ENCODE results near the gene PEX11G.
A peak's percentile ranks its signal among the peaks of the same experiment; 100 is the strongest.

PEX11G gene

GRCh38 chr19:7488736-7489353, at the start of gene PEX11G:
PEX11G (minus strand) TSS chr19:7489035; CDS start chr19:7489010, 25 bp downstream.
- no peaks in the 10 kb centered on the region for H4K20me1 ChIP-seq
- peak within 1 kb of the TSS; percentile 10 to 61 (median 46); a peak in 18 of 20 replicates for H3K4me3 ChIP-seq
- H3K27me3 ChIP-seq = peaks cover 6 to 26% (median 22%) of the 10 kb centered on the region in 11 experiments; a peak in 21 of 22 replicates
- peak within 1 kb of the TSS in 7 of 11 experiments; percentile 8 to 54 (median 42); a peak in 9 of 22 replicates for H3K27ac ChIP-seq
- peak within 1 kb of the TSS; percentile 43 to 80 (median 70) for H3K4me2 ChIP-seq
- no peak for TF ChIP-seq Cebpa-rat (IDR thresholded peaks at IDR 0.05)
- peaks cover 0 to 45% (median 0%) of the 10 kb centered on the region in 11 experiments; a peak in 9 of 22 replicates for H3K9me3 ChIP-seq (replicated peaks in 1 of 11)
- H3K9ac ChIP-seq = peak within 1 kb of the TSS; percentile 23 to 61 (median 52); a peak in 18 of 22 replicates
- no peaks in the 10 kb centered on the region for H3K36me3 ChIP-seq
- H3K4me1 ChIP-seq = peaks cover 14 to 50% (median 33%) of the 10 kb centered on the region in 10 experiments

DNA sequence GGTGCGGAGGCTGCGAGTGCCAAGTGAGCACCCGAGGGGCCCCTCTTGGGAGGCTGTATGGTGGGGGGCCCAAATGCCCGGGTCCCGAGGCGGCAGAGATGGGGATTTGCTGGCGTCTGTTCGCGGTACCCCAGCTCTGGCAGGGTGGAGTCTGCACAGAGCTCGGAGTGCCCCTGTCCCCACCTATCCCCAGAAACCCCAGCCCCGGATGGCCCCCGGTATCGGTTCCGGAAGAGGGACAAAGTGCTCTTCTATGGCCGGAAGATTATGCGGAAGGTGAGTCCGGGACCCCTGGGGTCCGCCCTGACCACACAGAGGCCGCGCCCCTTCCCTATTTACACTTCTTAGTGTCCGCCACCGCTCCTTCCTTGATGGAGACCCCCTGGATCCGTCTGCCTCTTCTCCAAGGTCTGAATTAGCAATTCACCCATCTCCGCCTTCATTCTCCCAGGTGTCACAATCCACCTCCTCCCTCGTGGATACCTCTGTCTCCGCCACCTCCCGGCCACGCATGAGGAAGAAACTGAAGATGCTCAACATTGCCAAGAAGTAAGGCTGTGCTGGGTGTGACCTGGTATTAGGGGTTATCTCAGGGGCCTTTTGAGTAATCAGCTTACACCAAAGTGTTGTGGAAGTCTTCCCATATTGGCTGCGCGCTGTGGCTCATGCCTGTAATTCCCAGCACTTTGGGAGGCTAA, 47.3 kb upstream of the PEX11G start:
- Histone ChIP-seq H3K4me3 (peak overlapping the region; percentile 78 to 92 (median 84)), H3K36me3 (peaks cover 13 to 64% (median 29%) of the 10 kb centered on the region in 11 experiments; a peak in 18 of 22 replicates), H3K4me1 (peaks cover 30 to 50% (median 42%) of the 10 kb centered on the region in 10 experiments), H3K27me3 (no peaks in the 10 kb centered on the region), H3K9me3 (replicated peaks in 1 of 11) (no peaks in the 10 kb centered on the region), H4K20me1 (peaks cover 0 to 9% (median 0%) of the 10 kb centered on the region in 11 experiments; a peak in 1 of 22 replicates), H3K27ac (peak overlapping the region; percentile 30 to 78 (median 69); a peak in 21 of 22 replicates), H3K4me2 (peak overlapping the region; percentile 89 to 100 (median 98)), H3K9ac (peak overlapping the region; percentile 69 to 83 (median 81))
- no peak for TF ChIP-seq Cebpa-rat (IDR thresholded peaks at IDR 0.05)

DNA sequence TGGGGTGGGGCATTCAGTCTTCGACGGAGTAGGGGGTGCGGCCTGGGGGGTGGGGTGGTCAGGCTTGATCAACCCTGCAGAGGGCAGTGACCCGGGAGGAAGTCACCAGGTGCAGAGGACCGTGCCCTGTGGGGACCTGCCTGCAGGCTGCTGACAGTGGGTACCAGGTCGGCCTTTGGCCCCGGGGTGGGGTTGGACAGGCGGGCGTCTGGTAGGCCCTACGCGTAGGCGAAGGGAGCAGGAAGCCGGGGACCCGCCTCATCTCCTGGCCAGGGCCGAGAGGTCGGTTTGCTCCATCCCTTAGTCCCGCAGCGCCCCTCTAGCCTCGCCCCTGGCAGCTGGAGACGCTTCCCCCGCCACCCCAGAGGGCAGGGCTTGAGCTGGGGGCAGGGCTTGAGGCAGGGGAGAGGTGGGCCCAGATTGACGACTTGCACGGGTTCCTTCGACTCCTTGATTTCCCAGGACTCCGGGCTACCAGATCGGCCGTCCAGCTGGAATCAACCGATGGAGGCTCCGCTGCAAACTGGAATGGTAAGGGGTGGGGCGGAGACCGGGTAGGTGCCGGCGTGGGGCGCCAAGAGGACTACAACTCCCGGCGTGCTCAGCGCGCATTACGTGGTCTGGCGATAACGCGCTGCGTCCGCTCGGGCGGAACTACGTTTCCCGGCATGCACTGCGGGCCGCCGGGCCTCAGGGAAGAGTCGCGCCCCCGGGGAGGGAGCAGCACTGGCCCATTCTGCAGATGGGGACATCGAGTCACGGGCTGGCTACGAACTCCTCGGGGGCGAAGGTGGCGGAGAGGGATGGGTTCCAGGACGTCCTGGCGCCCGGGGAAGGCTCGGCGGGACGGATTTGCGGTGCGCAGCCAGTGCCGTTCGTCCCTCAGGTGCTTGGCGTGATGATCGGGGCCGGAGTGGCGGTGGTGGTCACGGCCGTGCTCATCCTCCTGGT, 46.5 kb upstream of the PEX11G start, which contains the start of gene PNPLA6:
Gene PNPLA6, plus strand, starts transcription at position 671 of the 951 bp plus-strand sequence. Its CDS starts 72 bp downstream, at position 743.
- Histone ChIP-seq H3K9ac (peak within 1 kb of the TSS; percentile 69 to 83 (median 81)), H3K4me1 (peaks cover 21 to 42% (median 34%) of the 10 kb centered on the region in 10 experiments), H3K27me3 (no peaks in the 10 kb centered on the region), H3K9me3 (replicated peaks in 1 of 11) (no peaks in the 10 kb centered on the region), H3K27ac (peak within 1 kb of the TSS; percentile 39 to 78 (median 69); a peak in 21 of 22 replicates), H3K36me3 (peaks cover 13 to 66% (median 36%) of the 10 kb centered on the region in 11 experiments; a peak in 19 of 22 replicates), H3K4me2 (peak within 1 kb of the TSS; percentile 89 to 100 (median 98)), H4K20me1 (peaks cover 0 to 5% (median 0%) of the 10 kb centered on the region in 11 experiments; a peak in 3 of 22 replicates), H3K4me3 (peak within 1 kb of the TSS; percentile 78 to 92 (median 84))
- no peak for TF ChIP-seq Cebpa-rat (IDR thresholded peaks at IDR 0.05)

DNA sequence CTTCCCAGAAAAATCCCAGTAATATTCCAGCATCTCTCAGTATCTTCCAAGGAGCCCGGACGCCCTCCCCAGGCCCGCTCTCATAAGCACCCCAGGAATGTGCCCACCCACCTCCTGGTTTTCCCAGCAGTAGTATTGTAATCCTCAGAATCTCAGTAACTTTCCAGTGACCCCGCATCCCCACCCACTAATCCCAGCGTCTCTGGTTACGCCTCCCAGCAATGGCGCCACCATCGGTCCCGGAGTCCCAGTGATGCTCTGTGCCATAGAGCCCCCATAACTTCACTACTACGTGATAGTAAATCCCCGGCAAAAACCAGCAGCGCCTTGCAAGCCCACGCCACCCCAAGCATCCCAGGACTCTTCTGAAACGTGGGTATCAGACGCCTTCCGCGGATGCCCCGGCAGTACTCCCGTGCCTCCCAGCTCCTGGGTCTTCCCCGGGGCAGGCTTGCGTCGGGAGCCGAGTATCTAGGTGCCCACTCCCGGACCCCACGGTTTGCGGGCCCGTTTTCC, 45.8 kb upstream of the PEX11G start:
- Histone ChIP-seq H3K27me3 (no peaks in the 10 kb centered on the region), H3K27ac (peak overlapping the region; percentile 39 to 78 (median 69); a peak in 19 of 22 replicates), H3K36me3 (peaks cover 17 to 66% (median 38%) of the 10 kb centered on the region in 11 experiments; a peak in 19 of 22 replicates), H3K9me3 (replicated peaks in 1 of 11) (no peaks in the 10 kb centered on the region), H3K9ac (peak overlapping the region; percentile 69 to 83 (median 81)), H3K4me3 (peak overlapping the region; percentile 78 to 92 (median 84)), H3K4me2 (peak overlapping the region; percentile 89 to 100 (median 98)), H3K4me1 (peaks cover 18 to 37% (median 29%) of the 10 kb centered on the region in 10 experiments), H4K20me1 (peaks cover 0 to 7% (median 0%) of the 10 kb centered on the region in 11 experiments; a peak in 2 of 22 replicates)
- no peak for TF ChIP-seq Cebpa-rat (IDR thresholded peaks at IDR 0.05)

- Histone ChIP-seq H3K27ac (peak overlapping the region in 10 of 11 experiments; percentile 29 to 78 (median 71); a peak in 19 of 22 replicates), H3K27me3 (no peaks in the 10 kb centered on the region), H3K9me3 (replicated peaks in 1 of 11) (no peaks in the 10 kb centered on the region), H3K4me2 (peak overlapping the region; percentile 89 to 100 (median 98)), H3K9ac (peak overlapping the region; percentile 69 to 83 (median 81)), H3K36me3 (peaks cover 15 to 67% (median 41%) of the 10 kb centered on the region in 11 experiments; a peak in 20 of 22 replicates), H4K20me1 (peaks cover 0 to 7% (median 0%) of the 10 kb centered on the region in 11 experiments; a peak in 2 of 22 replicates), H3K4me1 (peaks cover 18 to 37% (median 29%) of the 10 kb centered on the region in 10 experiments), H3K4me3 (peak overlapping the region; percentile 78 to 92 (median 84))
- no peak for TF ChIP-seq Cebpa-rat (IDR thresholded peaks at IDR 0.05)
Observed at GRCh38 chr19:7533925-7534480, 45.2 kb upstream of the PEX11G start.

GRCh38 chr19:7533281-7533885, 44.5 kb upstream of the PEX11G start:
- peaks cover 11 to 67% (median 40%) of the 10 kb centered on the region in 11 experiments; a peak in 19 of 22 replicates for H3K36me3 ChIP-seq
- peak overlapping the region; percentile 78 to 92 (median 84); a peak in 18 of 20 replicates for H3K4me3 ChIP-seq
- H3K4me2 ChIP-seq = peak overlapping the region; percentile 81 to 100 (median 98)
- TF ChIP-seq Cebpa-rat (IDR thresholded peaks at IDR 0.05) = no peak
- H3K9me3 ChIP-seq (replicated peaks in 1 of 11) = no peaks in the 10 kb centered on the region
- H3K27ac ChIP-seq = peak overlapping the region in 9 of 11 experiments; percentile 41 to 75 (median 67); a peak in 18 of 22 replicates
- no peaks in the 10 kb centered on the region for H3K27me3 ChIP-seq
- H3K9ac ChIP-seq = peak overlapping the region; percentile 53 to 83 (median 80); a peak in 20 of 22 replicates
- H4K20me1 ChIP-seq = peaks cover 0 to 7% (median 0%) of the 10 kb centered on the region in 11 experiments; a peak in 3 of 22 replicates
- peaks cover 18 to 34% (median 29%) of the 10 kb centered on the region in 10 experiments for H3K4me1 ChIP-seq
